ENCODE data around the gene BCAN.

The BCAN gene

GRCh38 chr1:156700736-156701531, 59.0 kb downstream of the BCAN start:
- no peak for DNase-seq

- DNase-seq = no peak
Measured at GRCh38 chr1:156703336-156703735, 61.4 kb downstream of the BCAN start.

GRCh38 chr1:156703741-156704140, 61.8 kb downstream of the BCAN start:
- no peak for DNase-seq

GRCh38 chr1:156704166-156704711, 62.3 kb downstream of the BCAN start:
- DNase-seq = no peak

- DNase-seq = no peak
Measured at GRCh38 chr1:156704930-156705320, 63.0 kb downstream of the BCAN start.

- DNase-seq = peak; percentile 63 to 92
Measured at GRCh38 chr1:156705321-156705917, 63.5 kb downstream of the BCAN start, which contains the start of gene CRABP2. CRABP2 (minus strand) TSS chr1:156705583; CDS start chr1:156705446, 137 bp downstream.

- DNase-seq = peak; percentile 70 to 95
Measured at GRCh38 chr1:156705918-156706656, 64.2 kb downstream of the BCAN start.

GRCh38 chr1:156706657-156707416, 64.9 kb downstream of the BCAN start:
- DNase-seq = peak in 1 of 2 experiments; percentile 51

- DNase-seq = no peak
Measured at GRCh38 chr1:156707417-156708217, 65.7 kb downstream of the BCAN start.

- DNase-seq = no peak
Measured at GRCh38 chr1:156708218-156708661, 66.3 kb downstream of the BCAN start.

- DNase-seq = no peak
Measured at GRCh38 chr1:156709031-156709430, 67.1 kb downstream of the BCAN start.
